KMS-11 (cell line): Measurements from ENCODE around the gene PLCG2.

ENCODE experiments used
- H2AFZ ChIP-seq: fragments of 200-600 bp; sonication (generic); 2 replicates; pipeline ENCODE4 v1.6.1; 2016; ENCODE audit warnings: antibody characterized with exemption, mixed run types, low read depth
- H3K27ac ChIP-seq: fragments of 200-600 bp; sonication (generic); 2 replicates; pipeline ENCODE4 v1.6.1; 2016; ENCODE audit warnings: mild to moderate bottlenecking, mixed run types
- H3K27me3 ChIP-seq: fragments of 200-600 bp; sonication (generic); 2 replicates; pipeline ENCODE4 v1.6.1; 2017; ENCODE audit warnings: mild to moderate bottlenecking, low read depth, mixed run types, moderate library complexity; ENCODE audit not compliant: insufficient read depth
- H3K36me3 ChIP-seq: fragments of 200-600 bp; sonication (generic); 2 replicates; pipeline ENCODE4 v1.6.1; 2017; ENCODE audit warnings: mild to moderate bottlenecking, mixed run types; ENCODE audit not compliant: insufficient read depth
- H3K4me1 ChIP-seq: fragments of 200-600 bp; sonication (generic); 2 replicates; pipeline ENCODE4 v1.6.1; 2016; ENCODE audit warnings: mild to moderate bottlenecking, low read depth, mixed run types; ENCODE audit not compliant: poor library complexity, severe bottlenecking
- H3K4me2 ChIP-seq: fragments of 200-600 bp; sonication (generic); 2 replicates; pipeline ENCODE4 v1.7.0; 2016; ENCODE audit warnings: mild to moderate bottlenecking, mixed run types
- H3K4me3 ChIP-seq: fragments of 200-600 bp; sonication (generic); IDR thresholded peaks from 2 replicates; pipeline ENCODE4 v1.6.1; 2017; ENCODE audit warnings: low read depth, low read length, mixed read lengths; ENCODE audit not compliant: insufficient read depth
- H3K79me2 ChIP-seq: fragments of 200-600 bp; sonication (generic); 2 replicates; pipeline ENCODE4 v1.6.1; 2016; ENCODE audit warnings: low read depth, mixed run types; ENCODE audit not compliant: insufficient read depth
- H3K9ac ChIP-seq: fragments of 200-600 bp; sonication (generic); 2 replicates; pipeline ENCODE4 v1.6.1; 2016; ENCODE audit warnings: mild to moderate bottlenecking, mixed run types
- H4K20me1 ChIP-seq: fragments of 200-600 bp; sonication (generic); 2 replicates; pipeline ENCODE4 v1.6.1; 2016; ENCODE audit warnings: mild to moderate bottlenecking, mixed run types; ENCODE audit not compliant: insufficient read depth
- TF ChIP-seq, protein P1 (sequence below): fragments of 200-600 bp; sonication (generic); conservative IDR thresholded peaks from 2 replicates; pipeline ENCODE4 v1.6.1; 2017; ENCODE audit warnings: low read depth, mild to moderate bottlenecking, antibody characterized with exemption, low read length, moderate library complexity, mixed read lengths

Gene PLCG2

GRCh38 chr16:81744911-81745310 is 34.2 kb upstream of the PLCG2 start:
- H4K20me1 ChIP-seq: no peaks in the 10 kb centered on the region
- H3K4me3 ChIP-seq: no peak overlapping the region
- peaks cover 21% of the 10 kb centered on the region for H3K4me1 ChIP-seq
- H3K36me3 ChIP-seq: no peaks in the 10 kb centered on the region
- no peaks in the 10 kb centered on the region for H3K79me2 ChIP-seq
- peak overlapping the region; percentile 66; the same call in 1 of the 2 replicates for H2AFZ ChIP-seq
- H3K27me3 ChIP-seq: no peaks in the 10 kb centered on the region
- no peak overlapping the region for H3K9ac ChIP-seq
- H3K4me2 ChIP-seq: no peak overlapping the region
- TF ChIP-seq, protein P1, sequence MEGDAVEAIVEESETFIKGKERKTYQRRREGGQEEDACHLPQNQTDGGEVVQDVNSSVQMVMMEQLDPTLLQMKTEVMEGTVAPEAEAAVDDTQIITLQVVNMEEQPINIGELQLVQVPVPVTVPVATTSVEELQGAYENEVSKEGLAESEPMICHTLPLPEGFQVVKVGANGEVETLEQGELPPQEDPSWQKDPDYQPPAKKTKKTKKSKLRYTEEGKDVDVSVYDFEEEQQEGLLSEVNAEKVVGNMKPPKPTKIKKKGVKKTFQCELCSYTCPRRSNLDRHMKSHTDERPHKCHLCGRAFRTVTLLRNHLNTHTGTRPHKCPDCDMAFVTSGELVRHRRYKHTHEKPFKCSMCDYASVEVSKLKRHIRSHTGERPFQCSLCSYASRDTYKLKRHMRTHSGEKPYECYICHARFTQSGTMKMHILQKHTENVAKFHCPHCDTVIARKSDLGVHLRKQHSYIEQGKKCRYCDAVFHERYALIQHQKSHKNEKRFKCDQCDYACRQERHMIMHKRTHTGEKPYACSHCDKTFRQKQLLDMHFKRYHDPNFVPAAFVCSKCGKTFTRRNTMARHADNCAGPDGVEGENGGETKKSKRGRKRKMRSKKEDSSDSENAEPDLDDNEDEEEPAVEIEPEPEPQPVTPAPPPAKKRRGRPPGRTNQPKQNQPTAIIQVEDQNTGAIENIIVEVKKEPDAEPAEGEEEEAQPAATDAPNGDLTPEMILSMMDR: no peak
- H3K27ac ChIP-seq: no peak overlapping the region

- peak overlapping the region; percentile 66 for H2AFZ ChIP-seq
- H3K9ac ChIP-seq: no peak overlapping the region; the same call in 1 of the 2 replicates
- no peaks in the 10 kb centered on the region for H3K27me3 ChIP-seq
- no peaks in the 10 kb centered on the region for H3K36me3 ChIP-seq
- H3K27ac ChIP-seq: no peak overlapping the region
- no peaks in the 10 kb centered on the region for H3K79me2 ChIP-seq
- TF ChIP-seq, protein P1: no peak
- peak overlapping the region; percentile 46 for H3K4me3 ChIP-seq
- peaks cover 11% of the 10 kb centered on the region for H3K4me1 ChIP-seq
- H3K4me2 ChIP-seq: peak overlapping the region; percentile 65
- no peaks in the 10 kb centered on the region for H4K20me1 ChIP-seq
Measured at GRCh38 chr16:81745704-81746558, 33.2 kb upstream of the PLCG2 start.

- Histone ChIP-seq H3K27me3 (no peaks in the 10 kb centered on the region), H3K36me3 (no peaks in the 10 kb centered on the region), H4K20me1 (no peaks in the 10 kb centered on the region), H3K4me1 (peaks cover 6% of the 10 kb centered on the region), H3K4me3 (peak overlapping the region; percentile 46), H3K79me2 (no peaks in the 10 kb centered on the region), H3K9ac (no peak overlapping the region), H3K4me2 (peak overlapping the region; percentile 65; the same call in 1 of the 2 replicates), H3K27ac (no peak overlapping the region), H2AFZ (peak overlapping the region; percentile 66)
- TF ChIP-seq, protein P1: no peak
Measured at GRCh38 chr16:81746566-81746965, 32.5 kb upstream of the PLCG2 start.

- Histone ChIP-seq H2AFZ (no peak overlapping the region), H3K4me1 (peaks cover 6% of the 10 kb centered on the region), H4K20me1 (no peaks in the 10 kb centered on the region), H3K36me3 (no peaks in the 10 kb centered on the region), H3K4me2 (no peak overlapping the region), H3K27me3 (no peaks in the 10 kb centered on the region), H3K27ac (no peak overlapping the region), H3K4me3 (no peak overlapping the region), H3K9ac (no peak overlapping the region), H3K79me2 (no peaks in the 10 kb centered on the region)
- TF ChIP-seq, protein P1: no peak
Measured at GRCh38 chr16:81748476-81749198, 30.5 kb upstream of the PLCG2 start.
